GM18861 (cell line): ENCODE data around the gene ADARB2.

ENCODE experiments used
- ATAC-seq: cut with Tn5 transposase; IDR thresholded peaks from one replicate; pipeline ENCODE4 v1.9.1; 2021; ENCODE audit not compliant: unreplicated experiment

ADARB2 gene

GRCh38 chr10:1378473-1378872 lies 358.9 kb downstream of the ADARB2 start:
- ATAC-seq: no peak

GRCh38 chr10:1377740-1378397 lies 359.5 kb downstream of the ADARB2 start:
- ATAC-seq: no peak

GRCh38 chr10:1377231-1377630 lies 360.1 kb downstream of the ADARB2 start:
- ATAC-seq: no peak

GRCh38 chr10:1376384-1376945 lies 360.9 kb downstream of the ADARB2 start:
- ATAC-seq: no peak

GRCh38 chr10:1375346-1376170 lies 361.8 kb downstream of the ADARB2 start:
- no peak for ATAC-seq

GRCh38 chr10:1374511-1375345 lies 362.6 kb downstream of the ADARB2 start:
- ATAC-seq: no peak

- no peak for ATAC-seq
Observed at GRCh38 chr10:1373287-1373686, 364.0 kb downstream of the ADARB2 start.

GRCh38 chr10:1372212-1372611 lies 365.1 kb downstream of the ADARB2 start:
- ATAC-seq: no peak

- no peak for ATAC-seq
Observed at GRCh38 chr10:1370298-1370697, 367.0 kb downstream of the ADARB2 start.

GRCh38 chr10:1369665-1370064 lies 367.7 kb downstream of the ADARB2 start:
- ATAC-seq: no peak

- no peak for ATAC-seq
Observed at GRCh38 chr10:1369197-1369596, 368.1 kb downstream of the ADARB2 start.

- ATAC-seq: no peak
Observed at GRCh38 chr10:1368842-1369171, 368.5 kb downstream of the ADARB2 start.

- ATAC-seq: no peak
Observed at GRCh38 chr10:1367938-1368841, 369.1 kb downstream of the ADARB2 start.

GRCh38 chr10:1366811-1367425 lies 370.4 kb downstream of the ADARB2 start:
- ATAC-seq: no peak

GRCh38 chr10:1366322-1366691 lies 371.0 kb downstream of the ADARB2 start:
- ATAC-seq: no peak

- ATAC-seq: no peak
Observed at GRCh38 chr10:1365540-1366321, 371.6 kb downstream of the ADARB2 start.

- no peak for ATAC-seq
Observed at GRCh38 chr10:1364151-1364910, 373.0 kb downstream of the ADARB2 start.

- no peak for ATAC-seq
Observed at GRCh38 chr10:1363446-1364121, 373.7 kb downstream of the ADARB2 start.
